Thoracic aorta (tissue), 2 donors: ENCODE measurements around the gene NFXL1. TPM values are rescaled to one million over a fixed set of nuclear protein-coding genes. Genes with fewer than 3 reads are reported as not detected.
A peak's percentile ranks its signal among the peaks of the same experiment; 100 is the strongest.

Source experiments
- ATAC-seq: fragments of 150-250 bp; one replicate; pipeline ENCODE4 v1.8.0; 2017; ENCODE audit warnings: low read depth; ENCODE audit not compliant: insufficient number of reproducible peaks, low FRiP score
- DNase-seq: peaks from one replicate; pipeline ENCODE4 v3.0.0-alpha.2; 2020; ENCODE audit warnings: low spot score
- H3K27ac ChIP-seq, 2 donors: fragments of 200-600 bp; sonication (generic); 1 replicate in 1 of 2; 2 replicates in 1 of 2; pipeline ENCODE4 v1.5.1; 2016; ENCODE audit warnings: mild to moderate bottlenecking in 2 of 2, moderate library complexity in 2 of 2
- H3K27me3 ChIP-seq: fragments of 200-600 bp; sonication (generic); replicated peaks from 2 replicates; pipeline ENCODE4 v1.6.0; 2016; ENCODE audit warnings: mild to moderate bottlenecking; ENCODE audit not compliant: insufficient read depth
- H3K36me3 ChIP-seq: fragments of 200-600 bp; sonication (generic); one replicate; pipeline ENCODE4 v1.5.1; 2016
- H3K4me1 ChIP-seq, 2 donors: fragments of 200-600 bp; sonication (generic); 1 replicate in 1 of 2; 2 replicates in 1 of 2; pipeline versions ENCODE4 v1.5.1 to v1.6.0; 2016; ENCODE audit warnings: low read depth in 2 of 2, mild to moderate bottlenecking in 1 of 2; ENCODE audit not compliant: control insufficient read depth in 1 of 2
- H3K4me3 ChIP-seq: fragments of 200-600 bp; sonication (generic); 2 replicates; pipeline ENCODE4 v1.5.1; 2016; ENCODE audit warnings: mild to moderate bottlenecking
- H3K9me3 ChIP-seq: fragments of 200-600 bp; sonication (generic); 2 replicates; pipeline ENCODE4 v1.5.1; 2016
- CTCF ChIP-seq: fragments of 200-600 bp; sonication (generic); IDR thresholded peaks from one replicate; pipeline ENCODE4 v1.5.1; 2019; ENCODE audit warnings: antibody characterized with exemption
- total RNA-seq, 2 donors: library from RNA; depleted of rRNA; stranded (reverse); fragments of >200 nt; gene quantifications; one replicate each; pipeline versions ENCODE4 v1.1.0 to v1.2.3, GENCODE V29; 2016

The NFXL1 gene
- total RNA-seq, 2 donors from 2014 or later = 5.6 to 13.1 TPM

GRCh38 chr4:47836641-47837093 lies 77.7 kb downstream of the NFXL1 start:
- no peaks in the 10 kb centered on the region for H3K9me3 ChIP-seq
- no peaks in the 10 kb centered on the region for H3K36me3 ChIP-seq
- no peaks in the 10 kb centered on the region for H3K27me3 ChIP-seq
- H3K4me3 ChIP-seq = peak overlapping the region; percentile 71
- TF ChIP-seq CTCF = peak; percentile 57
- peak; percentile 20 for DNase-seq
- H3K27ac ChIP-seq = no peak overlapping the region
- peaks cover 12 to 21% of the 10 kb centered on the region in 2 donors for H3K4me1 ChIP-seq
- ATAC-seq = peak; percentile 63

- TF ChIP-seq CTCF = no peak
- Histone ChIP-seq H3K4me1 (peaks cover 12 to 21% of the 10 kb centered on the region in 2 donors), H3K9me3 (no peaks in the 10 kb centered on the region), H3K36me3 (no peaks in the 10 kb centered on the region), H3K27me3 (no peaks in the 10 kb centered on the region), H3K4me3 (peak overlapping the region; percentile 71), H3K27ac (no peak overlapping the region)
- no peak for ATAC-seq
- no peak for DNase-seq
These were observed 78.9 kb downstream of the NFXL1 start for GRCh38 chr4:47835494-47835893.

GRCh38 chr4:47831026-47831679 lies 83.2 kb downstream of the NFXL1 start:
- Histone ChIP-seq H3K27me3 (no peaks in the 10 kb centered on the region), H3K36me3 (no peaks in the 10 kb centered on the region), H3K4me3 (no peak overlapping the region), H3K4me1 (peaks cover 10 to 11% of the 10 kb centered on the region in 2 donors), H3K27ac (no peak overlapping the region), H3K9me3 (no peaks in the 10 kb centered on the region)
- DNase-seq = no peak
- no peak for TF ChIP-seq CTCF
- ATAC-seq = no peak

GRCh38 chr4:47830265-47831025 lies 83.9 kb downstream of the NFXL1 start:
- H3K4me1 ChIP-seq = peaks cover 3 to 4% of the 10 kb centered on the region in 2 donors
- TF ChIP-seq CTCF = no peak
- no peak overlapping the region for H3K27ac ChIP-seq
- no peaks in the 10 kb centered on the region for H3K9me3 ChIP-seq
- ATAC-seq (no peak), DNase-seq (no peak)
- H3K36me3 ChIP-seq = no peaks in the 10 kb centered on the region
- no peaks in the 10 kb centered on the region for H3K27me3 ChIP-seq
- H3K4me3 ChIP-seq = no peak overlapping the region

- Histone ChIP-seq H3K27ac (no peak overlapping the region), H3K4me3 (no peak overlapping the region), H3K4me1 (no peaks in the 10 kb centered on the region), H3K27me3 (no peaks in the 10 kb centered on the region), H3K36me3 (no peaks in the 10 kb centered on the region), H3K9me3 (no peaks in the 10 kb centered on the region)
- ATAC-seq = no peak
- no peak for DNase-seq
- no peak for TF ChIP-seq CTCF
These were observed 84.9 kb downstream of the NFXL1 start for GRCh38 chr4:47829438-47829837.
